GM18909 (cell line): ENCODE data around the gene SETD6.

Experiments
- ATAC-seq: cut with Tn5 transposase; IDR thresholded peaks from one replicate; pipeline ENCODE4 v1.9.1; 2021; ENCODE audit warnings: mild to moderate bottlenecking; ENCODE audit not compliant: unreplicated experiment, poor library complexity

Gene SETD6

GRCh38 chr16:58507195-58507962, 7.9 kb upstream of the SETD6 start:
- no peak for ATAC-seq

- no peak for ATAC-seq
Measured at GRCh38 chr16:58507963-58508670, 7.2 kb upstream of the SETD6 start.

- ATAC-seq = no peak
Measured at GRCh38 chr16:58508671-58509251, 6.6 kb upstream of the SETD6 start.

- ATAC-seq = no peak
Measured at GRCh38 chr16:58509256-58510096, 5.8 kb upstream of the SETD6 start.

- no peak for ATAC-seq
Measured at GRCh38 chr16:58510097-58510775, 5.1 kb upstream of the SETD6 start.

GRCh38 chr16:58510776-58511628, 4.3 kb upstream of the SETD6 start:
- no peak for ATAC-seq

GRCh38 chr16:58511933-58512815, 3.1 kb upstream of the SETD6 start:
- peak; percentile 36 for ATAC-seq

- ATAC-seq = no peak
Measured at GRCh38 chr16:58513874-58514273, 1.4 kb upstream of the SETD6 start.

GRCh38 chr16:58515871-58516767, 802 bp downstream of the SETD6 start:
- ATAC-seq = peak; percentile 39

- ATAC-seq = no peak
Measured at GRCh38 chr16:58516768-58517107, 1.4 kb downstream of the SETD6 start.

- ATAC-seq = peak; percentile 43
Measured at GRCh38 chr16:58518083-58518979, 3.0 kb downstream of the SETD6 start.

- no peak for ATAC-seq
Measured at GRCh38 chr16:58518980-58519368, 3.7 kb downstream of the SETD6 start.

GRCh38 chr16:58519707-58520106, 4.4 kb downstream of the SETD6 start:
- ATAC-seq = no peak

GRCh38 chr16:58530179-58530578, 14.9 kb downstream of the SETD6 start:
- no peak for ATAC-seq

- no peak for ATAC-seq
Measured at GRCh38 chr16:58532414-58532813, 17.1 kb downstream of the SETD6 start.

GRCh38 chr16:58533751-58534470, 18.6 kb downstream of the SETD6 start:
- no peak for ATAC-seq
